Testis (tissue), 5 donors: ENCODE results near the gene FTMT. TPM values are rescaled to one million over a fixed set of nuclear protein-coding genes. Genes with fewer than 3 reads are reported as not detected.
"Not testable (repeated sequence)": the region's sequence is repeated elsewhere in the genome, so short reads cannot be mapped to it uniquely, and the experiment has no call there.

ENCODE experiments used
- DNase-seq: peaks from one replicate; pipeline ENCODE4 v3.0.0-alpha.2; 2019
- H3K27ac ChIP-seq, 2 donors: fragments of 200-600 bp; sonication (generic); one replicate each; pipeline ENCODE4 v1.5.1; 2019
- H3K27me3 ChIP-seq: fragments of 200-600 bp; sonication (generic); one replicate; pipeline ENCODE4 v1.5.1; 2019
- H3K36me3 ChIP-seq: fragments of 200-600 bp; sonication (generic); one replicate; pipeline ENCODE4 v1.5.1; 2017; ENCODE audit warnings: low read depth; ENCODE audit errors: missing control alignments
- H3K4me1 ChIP-seq: fragments of 200-600 bp; sonication (generic); one replicate; pipeline ENCODE4 v1.5.1; 2019
- H3K4me3 ChIP-seq, 2 donors: fragments of 200-600 bp; sonication (generic); one replicate each; pipeline ENCODE4 v1.5.1; 2017 to 2019
- H3K9me3 ChIP-seq: fragments of 200-600 bp; sonication (generic); one replicate; pipeline ENCODE4 v1.5.1; 2017
- CTCF ChIP-seq, 3 experiments: fragments of 450-650 bp in 2 of 3; fragments of 200-600 bp in 1 of 3; sonication (generic) in 1 of 3; IDR thresholded peaks; one replicate each; pipeline ENCODE4 v1.5.1; 2016 to 2019; ENCODE audit warnings: antibody characterized with exemption in 3 of 3, mild to moderate bottlenecking in 2 of 3, moderate library complexity in 1 of 3
- POLR2A ChIP-seq: fragments of 450-650 bp; IDR thresholded peaks from one replicate; pipeline ENCODE4 v1.6.1; 2017; ENCODE audit warnings: antibody characterized with exemption, mild to moderate bottlenecking, moderate library complexity
- WGBS, 2 donors: methylation state at CpG; one replicate each; pipeline ENCODE4 v1.1.5; 2018; 5-methylcytosine and 5-hydroxymethylcytosine counted together
- intact Hi-C: fragments of 100-400 bp; cut with DNase I; formaldehyde crosslinking; loops from one replicate; pipeline ENCODE4 v1.15.1; 2023; ENCODE audit warnings: low total_unique reads
- long read RNA-seq, 2 donors: transcript quantifications; one replicate each; lab custom pipeline, GENCODE V29; 2026
- polyA plus RNA-seq: library from polyadenylated mRNA; stranded (reverse); fragments of 350-450 nt; fragmentation: Illumina TruSeq; extraction: RNeasy Lipid Tissue Mini Kit (QIAGEN cat#74804); gene quantifications from one replicate; pipeline ENCODE4 v1.2.3, GENCODE V29; 2014; ENCODE audit warnings: low read depth, low replicate concordance; ENCODE audit not compliant: insufficient read depth
- total RNA-seq, 2 donors: library from RNA; depleted of rRNA; stranded (reverse); fragments of >200 nt; gene quantifications; one replicate each; pipeline ENCODE4 v1.2.3, GENCODE V29; 2016

FTMT gene
- total RNA-seq (10 to 100 TPM; 18.1 to 37.2 TPM), polyA plus RNA-seq (101 TPM)
- long read RNA-seq, donor 1, result 0 reads
- long read RNA-seq, donor 2, result 0 reads

GRCh38 chr5:121851643-121852574, at the start of gene FTMT:
TSS of gene FTMT (plus strand) at chr5:121851882. CDS start at chr5:121851964, 82 bp downstream.
- Histone ChIP-seq H3K27me3 (no peaks in the 10 kb centered on the region), H3K27ac (no peak within 1 kb of the TSS), H3K36me3 (no peaks in the 10 kb centered on the region), H3K4me1 (no peaks in the 10 kb centered on the region), H3K4me3 (peak within 1 kb of the TSS; percentile 34 to 37), H3K9me3 (no peaks in the 10 kb centered on the region)
- intact Hi-C loops, result no loop called here
- 69 to 86% methylated on average over 19 to 77 of the region's 77 CpGs for WGBS, 2 donors
- no peak for TF ChIP-seq POLR2A
- no peak for TF ChIP-seq CTCF (IDR thresholded peaks at IDR 0.05)
- DNase-seq, result no peak

- WGBS, 2 donors, result 90 to 91% methylated on average over 2 of the region's 2 CpGs
- H3K36me3 ChIP-seq, H3K4me1 ChIP-seq, H3K27me3 ChIP-seq, H3K4me3 ChIP-seq, DNase-seq, H3K9me3 ChIP-seq, intact Hi-C loops, H3K27ac ChIP-seq: not testable (repeated sequence)
Observed at GRCh38 chr5:121805251-121805650, 46.4 kb upstream of the FTMT start.

GRCh38 chr5:121805911-121806310, 45.8 kb upstream of the FTMT start:
- Histone ChIP-seq H3K27ac (no peak overlapping the region), H3K36me3 (no peaks in the 10 kb centered on the region), H3K4me3 (no peak overlapping the region), H3K27me3 (no peaks in the 10 kb centered on the region), H3K9me3 (no peaks in the 10 kb centered on the region), H3K4me1 (no peaks in the 10 kb centered on the region)
- intact Hi-C loops, result no loop called here
- TF ChIP-seq CTCF (IDR thresholded peaks at IDR 0.05) (no peak), POLR2A (no peak)
- WGBS, 2 donors, result 79 to 83% methylated on average over 4 of the region's 4 CpGs
- no peak for DNase-seq

GRCh38 chr5:121816164-121816563, 35.5 kb upstream of the FTMT start:
- H3K36me3 ChIP-seq, result no peaks in the 10 kb centered on the region
- intact Hi-C loops, result no loop called here
- no peaks in the 10 kb centered on the region for H3K27me3 ChIP-seq
- no peaks in the 10 kb centered on the region for H3K9me3 ChIP-seq
- TF ChIP-seq POLR2A, result no peak
- DNase-seq, result no peak
- H3K4me3 ChIP-seq, result no peak overlapping the region
- no peaks in the 10 kb centered on the region for H3K4me1 ChIP-seq
- H3K27ac ChIP-seq, result no peak overlapping the region

GRCh38 chr5:121819682-121820261, 31.9 kb upstream of the FTMT start:
- Histone ChIP-seq H3K4me1 (no peaks in the 10 kb centered on the region), H3K4me3 (no peak overlapping the region), H3K9me3 (no peaks in the 10 kb centered on the region), H3K27ac (no peak overlapping the region), H3K27me3 (no peaks in the 10 kb centered on the region), H3K36me3 (no peaks in the 10 kb centered on the region)
- TF ChIP-seq CTCF (IDR thresholded peaks at IDR 0.05) (no peak), POLR2A (no peak)
- intact Hi-C loops, result no loop called here
- DNase-seq, result no peak
- 44 to 46% methylated on average over 5 of the region's 5 CpGs for WGBS, 2 donors
